ENCODE data around the gene HSPB6. TPM values are rescaled to one million over a fixed set of nuclear protein-coding genes. Genes with fewer than 3 reads are reported as not detected.

The HSPB6 gene
- total RNA-seq, 1 donor from 2014 or later: 0.17 TPM

DNA sequence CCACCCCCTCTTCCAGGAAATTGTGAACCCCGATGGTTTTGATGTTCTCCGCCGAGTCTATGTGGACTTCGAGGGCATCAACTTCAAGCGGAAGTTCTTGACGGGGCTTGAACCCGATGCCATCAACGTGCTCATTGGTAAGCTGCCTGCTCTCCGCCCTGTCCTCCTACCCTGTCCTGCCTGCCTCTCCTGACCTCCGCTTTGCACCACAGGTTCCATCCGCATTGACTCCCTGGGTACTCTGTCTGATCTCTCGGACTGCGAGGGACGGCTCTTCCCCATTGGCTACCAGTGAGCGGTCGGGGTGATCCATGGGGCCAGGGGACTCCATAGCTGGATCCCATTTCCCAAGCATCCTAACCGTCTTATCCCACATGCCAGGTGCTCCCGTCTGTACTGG is 26.5 kb downstream of the HSPB6 start:
- no peak for DNase-seq (ENCODE audit: low read depth)
- Histone ChIP-seq H3K4me3 (ENCODE audit: low read depth, low read length) (no peak overlapping the region), H3K36me3 (ENCODE audit: control insufficient read depth, insufficient read depth, low read length) (peaks cover 8% of the 10 kb centered on the region), H3K27me3 (ENCODE audit: control insufficient read depth, insufficient read depth, low read length) (no peaks in the 10 kb centered on the region)
- TF ChIP-seq, protein P1, sequence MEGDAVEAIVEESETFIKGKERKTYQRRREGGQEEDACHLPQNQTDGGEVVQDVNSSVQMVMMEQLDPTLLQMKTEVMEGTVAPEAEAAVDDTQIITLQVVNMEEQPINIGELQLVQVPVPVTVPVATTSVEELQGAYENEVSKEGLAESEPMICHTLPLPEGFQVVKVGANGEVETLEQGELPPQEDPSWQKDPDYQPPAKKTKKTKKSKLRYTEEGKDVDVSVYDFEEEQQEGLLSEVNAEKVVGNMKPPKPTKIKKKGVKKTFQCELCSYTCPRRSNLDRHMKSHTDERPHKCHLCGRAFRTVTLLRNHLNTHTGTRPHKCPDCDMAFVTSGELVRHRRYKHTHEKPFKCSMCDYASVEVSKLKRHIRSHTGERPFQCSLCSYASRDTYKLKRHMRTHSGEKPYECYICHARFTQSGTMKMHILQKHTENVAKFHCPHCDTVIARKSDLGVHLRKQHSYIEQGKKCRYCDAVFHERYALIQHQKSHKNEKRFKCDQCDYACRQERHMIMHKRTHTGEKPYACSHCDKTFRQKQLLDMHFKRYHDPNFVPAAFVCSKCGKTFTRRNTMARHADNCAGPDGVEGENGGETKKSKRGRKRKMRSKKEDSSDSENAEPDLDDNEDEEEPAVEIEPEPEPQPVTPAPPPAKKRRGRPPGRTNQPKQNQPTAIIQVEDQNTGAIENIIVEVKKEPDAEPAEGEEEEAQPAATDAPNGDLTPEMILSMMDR (IDR thresholded peaks at IDR 0.05; ENCODE audit: insufficient read depth, low read length, poor library complexity, severe bottlenecking): no peak

DNA sequence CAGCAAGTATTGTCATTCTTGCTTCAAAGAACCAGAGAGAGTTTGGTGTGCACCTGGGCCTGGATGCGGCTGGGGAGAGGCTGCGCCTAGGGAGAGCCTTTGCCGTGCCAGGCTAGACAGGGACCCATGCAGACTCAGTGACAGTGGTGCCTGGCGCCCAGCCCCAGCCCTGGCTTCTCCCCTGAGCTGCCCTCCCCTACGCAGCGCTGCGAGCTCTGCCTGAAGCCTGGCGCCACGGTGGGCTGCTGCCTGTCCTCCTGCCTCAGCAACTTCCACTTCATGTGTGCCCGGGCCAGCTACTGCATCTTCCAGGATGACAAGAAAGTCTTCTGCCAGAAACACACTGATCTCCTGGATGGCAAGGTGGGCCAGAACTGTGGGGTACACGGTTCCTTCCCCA is 27.1 kb downstream of the HSPB6 start:
- TF ChIP-seq, protein P1 (IDR thresholded peaks at IDR 0.05; ENCODE audit: insufficient read depth, low read length, poor library complexity, severe bottlenecking): no peak
- Histone ChIP-seq H3K4me3 (ENCODE audit: low read depth, low read length) (no peak overlapping the region), H3K27me3 (ENCODE audit: control insufficient read depth, insufficient read depth, low read length) (no peaks in the 10 kb centered on the region), H3K36me3 (ENCODE audit: control insufficient read depth, insufficient read depth, low read length) (peaks cover 8% of the 10 kb centered on the region)
- no peak for DNase-seq (ENCODE audit: low read depth)

DNA sequence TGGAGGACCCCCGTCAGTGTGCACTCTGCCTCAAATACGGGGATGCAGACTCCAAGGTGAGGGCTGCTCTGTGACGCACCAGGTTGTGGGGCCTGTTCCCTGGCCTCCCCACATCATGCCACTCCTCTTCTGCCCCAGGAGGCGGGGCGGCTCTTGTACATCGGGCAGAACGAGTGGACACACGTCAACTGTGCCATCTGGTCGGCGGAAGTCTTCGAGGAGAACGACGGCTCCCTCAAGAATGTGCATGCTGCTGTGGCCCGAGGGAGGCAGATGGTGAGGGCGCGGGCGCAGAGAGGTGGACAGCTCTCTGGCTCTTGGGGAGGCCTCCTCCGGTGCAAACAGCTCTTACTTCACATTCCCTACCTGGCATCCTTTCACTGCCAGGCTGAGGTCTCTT is 27.8 kb downstream of the HSPB6 start:
- H3K36me3 ChIP-seq (ENCODE audit: control insufficient read depth, insufficient read depth, low read length): peaks cover 8% of the 10 kb centered on the region
- no peak overlapping the region for H3K4me3 ChIP-seq (ENCODE audit: low read depth, low read length)
- TF ChIP-seq, protein P1 (IDR thresholded peaks at IDR 0.05; ENCODE audit: insufficient read depth, low read length, poor library complexity, severe bottlenecking): no peak
- H3K27me3 ChIP-seq (ENCODE audit: control insufficient read depth, insufficient read depth, low read length): no peaks in the 10 kb centered on the region
- no peak for DNase-seq (ENCODE audit: low read depth)

DNA sequence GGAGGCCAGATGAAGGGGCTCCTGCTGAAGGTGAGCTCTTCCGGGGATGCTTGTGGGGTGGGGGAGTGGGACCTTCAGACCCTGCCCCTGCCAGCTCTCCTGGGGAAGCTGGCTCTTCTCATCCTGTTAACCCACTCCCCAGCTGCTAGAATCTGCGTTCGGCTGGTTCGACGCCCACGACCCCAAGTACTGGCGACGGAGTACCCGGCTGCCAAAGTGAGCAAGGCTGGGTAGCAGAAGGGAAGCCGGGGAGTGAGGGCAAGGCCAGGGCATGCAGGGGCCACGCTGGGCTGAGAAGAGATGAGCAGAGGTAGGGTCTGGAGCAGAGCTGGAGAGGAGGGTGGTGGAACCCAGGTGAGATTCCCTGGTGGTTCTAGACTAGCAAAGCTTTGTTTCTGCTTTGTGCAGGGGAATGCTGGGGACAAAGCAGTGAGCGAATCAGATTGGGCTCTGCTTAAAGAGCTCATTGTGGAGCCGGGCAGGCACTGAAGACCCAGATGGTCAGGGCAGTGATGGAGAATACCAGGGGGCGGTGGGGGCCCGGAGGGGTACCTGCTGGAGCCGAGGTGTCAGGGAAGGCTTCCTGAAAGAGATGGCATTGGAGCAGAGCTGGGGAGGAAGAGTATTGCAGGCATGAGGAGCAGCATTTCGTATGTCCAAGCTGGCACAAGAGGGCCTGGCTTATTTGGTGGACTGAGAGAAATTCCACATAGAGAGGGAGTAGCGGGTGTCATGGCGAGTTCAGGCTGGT is 28.7 kb downstream of the HSPB6 start:
- no peak for DNase-seq (ENCODE audit: low read depth)
- no peaks in the 10 kb centered on the region for H3K27me3 ChIP-seq (ENCODE audit: control insufficient read depth, insufficient read depth, low read length)
- no peak overlapping the region for H3K4me3 ChIP-seq (ENCODE audit: low read depth, low read length)
- H3K36me3 ChIP-seq (ENCODE audit: control insufficient read depth, insufficient read depth, low read length): peaks cover 8% of the 10 kb centered on the region
- TF ChIP-seq, protein P1 (IDR thresholded peaks at IDR 0.05; ENCODE audit: insufficient read depth, low read length, poor library complexity, severe bottlenecking): no peak

DNA sequence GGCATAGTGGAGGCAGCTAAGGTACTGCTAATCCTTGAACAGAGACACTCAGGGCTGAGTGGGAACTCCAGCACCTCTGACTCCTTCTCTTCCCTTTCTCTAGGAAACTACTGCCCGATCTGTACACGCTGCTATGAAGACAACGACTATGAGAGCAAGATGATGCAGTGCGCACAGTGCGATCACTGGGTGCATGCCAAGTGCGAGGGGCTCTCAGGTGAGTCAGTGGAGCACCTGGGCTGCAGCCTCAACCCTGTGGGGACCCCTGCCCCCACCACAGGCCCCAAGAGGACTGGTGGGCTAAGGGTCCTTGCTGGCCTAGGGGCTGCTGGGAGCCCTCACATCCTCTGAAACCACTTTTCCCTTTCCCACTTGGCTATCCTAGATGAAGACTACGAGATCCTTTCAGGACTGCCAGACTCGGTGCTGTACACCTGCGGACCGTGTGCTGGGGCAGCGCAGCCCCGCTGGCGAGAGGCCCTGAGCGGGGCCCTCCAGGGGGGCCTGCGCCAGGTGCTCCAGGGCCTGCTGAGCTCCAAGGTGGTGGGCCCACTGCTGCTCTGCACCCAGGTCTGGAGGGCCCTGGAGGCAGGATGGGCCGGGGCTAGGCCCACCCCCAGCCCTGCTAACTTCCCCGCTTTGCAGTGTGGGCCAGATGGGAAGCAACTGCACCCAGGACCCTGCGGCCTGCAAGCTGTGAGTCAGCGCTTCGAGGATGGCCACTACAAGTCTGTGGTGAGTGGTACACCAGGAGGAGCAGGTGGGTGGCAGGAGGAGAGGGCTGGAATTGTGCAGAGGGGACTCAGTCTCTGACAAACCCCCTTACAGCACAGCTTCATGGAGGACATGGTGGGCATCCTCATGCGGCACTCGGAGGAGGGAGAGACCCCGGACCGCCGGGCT is 29.5 kb downstream of the HSPB6 start:
- TF ChIP-seq, protein P1 (IDR thresholded peaks at IDR 0.05; ENCODE audit: insufficient read depth, low read length, poor library complexity, severe bottlenecking): no peak
- H3K4me3 ChIP-seq (ENCODE audit: low read depth, low read length): no peak overlapping the region
- DNase-seq (ENCODE audit: low read depth): no peak
- H3K36me3 ChIP-seq (ENCODE audit: control insufficient read depth, insufficient read depth, low read length): peaks cover 9% of the 10 kb centered on the region
- H3K27me3 ChIP-seq (ENCODE audit: control insufficient read depth, insufficient read depth, low read length): no peaks in the 10 kb centered on the region

Data from kidney epithelial cell (primary cell).